ENCODE results near the gene STARD3NL.
"Not testable (repeated sequence)": the region's sequence is repeated elsewhere in the genome, so short reads cannot be mapped to it uniquely, and the experiment has no call there.

Gene STARD3NL

GRCh38 chr7:38178004-38178694 is at the start of gene STARD3NL:
Gene STARD3NL, plus strand, starts transcription at chr7:38178245. Its CDS starts 29,260 bp downstream, at chr7:38207505.
- peak; percentile 91 for DNase-seq

- DNase-seq = no peak
These were observed 48.9 kb upstream of the STARD3NL start for GRCh38 chr7:38129162-38129561.

GRCh38 chr7:38129579-38129978 is 48.5 kb upstream of the STARD3NL start:
- no peak for DNase-seq

GRCh38 chr7:38138171-38138570 is 39.9 kb upstream of the STARD3NL start:
- no peak for DNase-seq

- DNase-seq = no peak
These were observed 36.9 kb upstream of the STARD3NL start for GRCh38 chr7:38141187-38141586.

- DNase-seq = no peak
These were observed 35.3 kb upstream of the STARD3NL start for GRCh38 chr7:38142736-38143135.

- DNase-seq = no peak
These were observed 31.0 kb upstream of the STARD3NL start for GRCh38 chr7:38147005-38147404.

GRCh38 chr7:38151556-38151955 is 26.5 kb upstream of the STARD3NL start:
- no peak for DNase-seq

- no peak for DNase-seq
These were observed 24.5 kb upstream of the STARD3NL start for GRCh38 chr7:38153515-38153914.

- DNase-seq = no peak
These were observed 23.8 kb upstream of the STARD3NL start for GRCh38 chr7:38154278-38154677.

- no peak for DNase-seq
These were observed 18.0 kb upstream of the STARD3NL start for GRCh38 chr7:38160003-38160571.

GRCh38 chr7:38162036-38162435 is 16.0 kb upstream of the STARD3NL start:
- DNase-seq = no peak

- no peak for DNase-seq
These were observed 14.4 kb upstream of the STARD3NL start for GRCh38 chr7:38163671-38164070.

GRCh38 chr7:38168890-38169570 is 9.0 kb upstream of the STARD3NL start:
- DNase-seq = no peak

GRCh38 chr7:38169847-38170246 is 8.2 kb upstream of the STARD3NL start:
- no peak for DNase-seq

GRCh38 chr7:38171623-38172391 is 6.2 kb upstream of the STARD3NL start:
- no peak for DNase-seq

- not testable (repeated sequence) for DNase-seq
These were observed 2.5 kb upstream of the STARD3NL start for GRCh38 chr7:38175547-38175946.

- no peak for DNase-seq
These were observed 433 bp upstream of the STARD3NL start for GRCh38 chr7:38177621-38178003.

GRCh38 chr7:38178695-38179344 is 775 bp downstream of the STARD3NL start:
- DNase-seq = no peak

- DNase-seq = no peak
These were observed 1.8 kb downstream of the STARD3NL start for GRCh38 chr7:38179776-38180226.

- no peak for DNase-seq
These were observed 3.1 kb downstream of the STARD3NL start for GRCh38 chr7:38181111-38181510.

GRCh38 chr7:38182450-38182849 is 4.4 kb downstream of the STARD3NL start:
- DNase-seq = no peak

All from activated CD8-positive, alpha-beta memory T cell treated with anti-CD3 and anti-CD28 coated beads for 24 hours (primary cell).